GM12872 (cell line): ENCODE data around the gene TCOF1.

Experiments used
- TF ChIP-seq, protein P1 (sequence below): IDR thresholded peaks from 3 replicates; pipeline ENCODE4 v1.5.1; 2011; ENCODE audit warnings: low read depth, mild to moderate bottlenecking, low read length, moderate library complexity; ENCODE audit not compliant: insufficient read depth

The TCOF1 gene

DNA sequence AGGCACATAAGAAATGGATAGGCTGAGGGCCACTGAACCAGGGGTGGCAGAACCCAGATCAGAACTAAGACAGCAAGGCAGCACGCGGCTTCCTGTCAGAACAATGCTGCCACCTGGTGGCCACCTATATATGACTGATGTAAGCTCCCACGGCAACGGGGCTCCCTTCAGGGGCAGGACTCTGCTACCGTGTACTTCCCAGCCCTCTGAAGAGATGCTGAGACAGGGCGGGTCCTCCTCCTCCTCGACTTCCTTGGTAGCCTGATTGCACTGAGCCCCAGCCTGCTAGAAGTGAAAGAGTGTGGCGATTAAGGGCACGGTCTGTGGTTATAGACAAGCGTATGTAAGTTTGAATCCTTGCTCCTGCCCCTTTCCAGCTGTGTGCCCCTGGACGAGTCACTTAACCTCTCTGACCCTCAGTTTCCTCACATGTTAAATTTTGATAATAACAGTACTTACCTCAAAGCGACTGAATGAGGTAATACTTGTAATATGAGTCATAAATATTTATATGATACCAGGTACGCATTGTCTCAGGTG is 78.7 kb downstream of the TCOF1 start:
- TF ChIP-seq, protein P1, sequence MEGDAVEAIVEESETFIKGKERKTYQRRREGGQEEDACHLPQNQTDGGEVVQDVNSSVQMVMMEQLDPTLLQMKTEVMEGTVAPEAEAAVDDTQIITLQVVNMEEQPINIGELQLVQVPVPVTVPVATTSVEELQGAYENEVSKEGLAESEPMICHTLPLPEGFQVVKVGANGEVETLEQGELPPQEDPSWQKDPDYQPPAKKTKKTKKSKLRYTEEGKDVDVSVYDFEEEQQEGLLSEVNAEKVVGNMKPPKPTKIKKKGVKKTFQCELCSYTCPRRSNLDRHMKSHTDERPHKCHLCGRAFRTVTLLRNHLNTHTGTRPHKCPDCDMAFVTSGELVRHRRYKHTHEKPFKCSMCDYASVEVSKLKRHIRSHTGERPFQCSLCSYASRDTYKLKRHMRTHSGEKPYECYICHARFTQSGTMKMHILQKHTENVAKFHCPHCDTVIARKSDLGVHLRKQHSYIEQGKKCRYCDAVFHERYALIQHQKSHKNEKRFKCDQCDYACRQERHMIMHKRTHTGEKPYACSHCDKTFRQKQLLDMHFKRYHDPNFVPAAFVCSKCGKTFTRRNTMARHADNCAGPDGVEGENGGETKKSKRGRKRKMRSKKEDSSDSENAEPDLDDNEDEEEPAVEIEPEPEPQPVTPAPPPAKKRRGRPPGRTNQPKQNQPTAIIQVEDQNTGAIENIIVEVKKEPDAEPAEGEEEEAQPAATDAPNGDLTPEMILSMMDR: peak; percentile 89

DNA sequence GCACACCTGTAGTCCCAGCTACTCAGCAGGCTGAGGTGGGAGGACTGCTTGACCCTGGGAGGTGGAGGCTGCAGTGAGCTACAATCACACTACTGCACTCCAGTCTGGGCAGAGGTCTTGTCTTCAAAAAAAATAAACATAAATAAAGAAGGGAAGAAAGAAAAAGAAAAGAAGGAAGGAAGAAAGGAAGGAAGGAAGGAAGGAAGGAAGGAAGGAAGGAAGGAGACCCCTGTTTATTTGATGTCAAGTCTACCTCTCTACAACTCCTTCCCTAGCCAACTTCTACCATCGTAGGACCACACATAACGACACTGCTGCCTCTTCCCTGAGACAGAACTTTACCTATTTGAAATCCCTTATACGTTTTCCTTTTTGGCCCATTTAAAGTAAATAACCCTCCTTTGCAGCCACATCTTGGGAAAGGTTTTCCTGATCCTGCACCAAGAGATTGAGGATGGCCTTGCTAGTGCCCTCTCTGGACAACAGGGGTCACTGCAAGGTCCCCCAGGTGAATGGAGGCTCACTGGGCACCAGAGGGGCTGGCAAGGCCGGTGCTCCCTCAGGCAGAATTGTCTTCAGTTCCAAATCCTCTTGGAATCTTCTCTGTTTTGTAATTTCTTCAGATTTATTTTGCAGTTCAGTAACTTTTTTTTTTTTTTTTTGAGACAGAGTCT is 81.5 kb downstream of the TCOF1 start:
- TF ChIP-seq, protein P1: peak; percentile 79

DNA sequence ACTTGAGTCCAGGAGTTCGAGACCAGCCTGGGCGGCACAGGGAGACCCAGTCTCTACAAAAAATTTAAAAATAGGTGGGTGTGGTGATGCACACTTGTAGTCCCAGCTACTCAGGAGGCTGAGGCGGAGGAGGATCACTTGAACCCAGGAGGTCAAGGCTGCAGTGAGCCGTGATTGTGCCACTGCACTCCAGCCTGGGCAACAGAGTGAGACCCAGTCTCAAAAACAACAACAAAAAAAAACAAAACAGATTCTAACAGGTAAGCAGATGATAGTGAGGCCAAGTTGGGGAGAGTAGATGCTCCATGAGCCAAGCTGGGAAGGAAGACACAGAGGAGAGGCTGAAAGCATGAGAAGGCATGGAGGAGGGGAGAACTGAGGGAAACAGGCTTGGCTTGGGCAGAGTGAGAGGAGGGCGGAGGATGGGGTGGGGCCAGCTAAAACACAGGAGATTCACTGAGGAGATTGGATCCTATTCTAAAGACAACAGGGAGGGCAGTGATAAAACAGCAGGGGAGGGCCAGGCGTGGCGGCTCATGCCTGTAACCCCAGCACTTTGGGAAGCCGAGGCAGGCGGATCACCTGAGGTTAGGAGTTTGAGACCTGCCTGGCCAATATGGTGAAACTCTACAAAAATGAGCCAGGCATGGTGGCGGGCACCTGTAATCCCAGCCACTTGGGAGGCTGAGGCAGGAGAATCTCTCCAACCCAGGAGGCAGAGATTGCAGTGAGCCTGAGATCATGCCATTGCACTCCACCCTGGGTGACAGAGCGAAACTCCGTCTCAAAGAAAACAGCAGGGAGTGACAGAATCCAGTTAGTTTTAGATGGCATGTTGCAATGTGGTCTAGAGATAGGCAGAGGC is 83.7 kb downstream of the TCOF1 start:
- TF ChIP-seq, protein P1: no peak

DNA sequence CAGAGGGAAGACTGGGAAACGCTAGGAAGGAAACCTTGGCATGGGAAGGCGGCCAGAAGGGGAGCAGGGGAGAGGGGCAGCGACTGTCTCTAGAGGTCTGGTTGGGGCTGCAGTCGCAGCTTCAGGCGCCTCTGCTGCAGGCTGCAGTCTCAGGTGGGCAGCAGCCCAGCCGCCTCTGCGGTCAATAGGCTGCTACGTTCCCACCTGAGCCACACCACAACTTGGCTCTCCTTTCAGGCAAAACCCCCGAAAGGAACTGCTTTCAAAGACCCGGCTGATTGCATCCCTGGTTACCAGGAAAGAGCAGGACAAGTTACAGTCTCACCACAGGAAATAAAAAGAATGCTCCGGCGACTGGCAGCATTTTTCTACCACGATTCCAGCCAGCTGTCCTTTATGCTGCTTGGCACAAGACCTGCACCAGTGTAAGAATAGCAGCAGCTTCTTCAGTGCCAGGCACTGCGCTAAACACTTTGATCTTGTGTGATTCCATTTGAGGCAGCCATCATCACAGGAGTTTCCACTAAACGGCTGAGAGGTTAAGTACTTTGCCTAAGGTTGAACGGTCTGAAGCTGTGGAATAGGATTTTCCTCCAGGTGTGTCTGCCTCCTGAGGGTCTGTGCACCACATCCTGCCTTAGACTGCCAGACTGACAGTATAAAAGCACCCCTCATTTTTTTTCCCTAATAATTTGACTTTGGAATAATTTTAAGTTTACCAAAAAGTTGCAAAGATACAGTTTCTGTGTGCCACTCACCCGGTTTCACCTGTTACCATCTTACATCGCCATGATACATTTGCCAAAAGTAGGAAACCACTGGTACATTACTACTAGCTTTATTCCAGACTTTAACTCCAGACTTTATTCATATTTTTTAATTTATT is 84.6 kb downstream of the TCOF1 start:
- TF ChIP-seq, protein P1: no peak

- TF ChIP-seq, protein P1: no peak
These were observed 85.2 kb downstream of the TCOF1 start for GRCh38 chr5:150442699-150443080.

DNA sequence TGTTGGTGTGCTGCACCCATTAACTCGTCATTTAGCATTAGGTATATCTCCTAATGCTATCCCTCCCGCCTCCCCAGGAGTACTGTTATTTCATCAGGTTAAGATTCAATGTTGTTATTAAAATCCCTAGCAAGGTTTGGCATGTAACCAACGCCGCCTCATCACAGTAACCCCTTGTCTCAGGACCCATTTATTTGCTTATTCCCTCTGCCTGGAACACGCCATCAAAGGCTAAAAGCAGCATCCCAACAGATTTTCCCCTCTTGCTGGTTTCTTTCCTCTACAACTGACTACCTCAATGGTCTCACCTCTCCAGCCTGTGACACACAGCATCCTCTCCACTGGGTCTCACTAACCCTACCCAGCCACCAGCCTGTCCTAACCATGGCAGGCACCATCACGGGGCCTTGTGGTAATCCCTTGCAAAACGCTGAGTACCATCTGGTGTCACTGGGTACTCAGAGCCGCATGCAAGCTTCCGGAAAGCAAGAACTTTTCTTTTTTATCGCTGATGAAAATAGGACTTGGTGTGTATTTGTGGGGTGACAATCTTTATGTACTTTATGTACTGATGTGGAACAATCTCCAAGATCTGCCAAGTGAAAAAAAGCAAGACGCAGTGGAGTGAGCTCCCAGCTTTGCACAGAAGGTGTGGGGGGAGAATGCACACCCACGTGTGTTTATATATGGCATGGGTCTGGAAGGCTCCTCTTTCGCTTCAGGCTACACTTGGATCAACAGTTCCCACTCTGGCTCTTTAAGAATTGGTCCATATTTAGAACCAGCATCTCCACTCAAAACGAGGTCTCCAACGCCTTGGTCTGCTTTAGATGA is 86.0 kb downstream of the TCOF1 start:
- TF ChIP-seq, protein P1: no peak
